ENCODE measurements around the gene PRF1.
A peak's percentile ranks its signal among the peaks of the same experiment; 100 is the strongest.

The PRF1 gene

GRCh38 chr10:70561070-70561469 is 41.5 kb downstream of the PRF1 start:
- DNase-seq (ENCODE audit: low read depth in 2 of 2, low spot score in 1 of 2) = no peak

GRCh38 chr10:70560511-70560941 is 42.0 kb downstream of the PRF1 start:
- DNase-seq (ENCODE audit: low read depth in 2 of 2, low spot score in 1 of 2) = no peak

- no peak for DNase-seq (ENCODE audit: low read depth in 2 of 2, low spot score in 1 of 2)
Measured at GRCh38 chr10:70559861-70560260, 42.7 kb downstream of the PRF1 start.

- peak; percentile 50 to 54 for DNase-seq (ENCODE audit: low read depth in 2 of 2, low spot score in 1 of 2)
Measured at GRCh38 chr10:70558871-70559810, 43.4 kb downstream of the PRF1 start.

- no peak for DNase-seq (ENCODE audit: low read depth in 2 of 2, low spot score in 1 of 2)
Measured at GRCh38 chr10:70558295-70558694, 44.2 kb downstream of the PRF1 start.

GRCh38 chr10:70557876-70558275 is 44.7 kb downstream of the PRF1 start:
- DNase-seq (ENCODE audit: low read depth in 2 of 2, low spot score in 1 of 2) = no peak

GRCh38 chr10:70557086-70557845 is 45.3 kb downstream of the PRF1 start:
- DNase-seq (ENCODE audit: low read depth in 2 of 2, low spot score in 1 of 2) = no peak

GRCh38 chr10:70555371-70555770 is 47.2 kb downstream of the PRF1 start:
- no peak for DNase-seq (ENCODE audit: low read depth in 2 of 2, low spot score in 1 of 2)

- no peak for DNase-seq (ENCODE audit: low read depth in 2 of 2, low spot score in 1 of 2)
Measured at GRCh38 chr10:70552586-70552985, 50.0 kb downstream of the PRF1 start.

- DNase-seq (ENCODE audit: low read depth in 2 of 2, low spot score in 1 of 2) = no peak
Measured at GRCh38 chr10:70551971-70552422, 50.5 kb downstream of the PRF1 start.

GRCh38 chr10:70551466-70551865 is 51.1 kb downstream of the PRF1 start:
- no peak for DNase-seq (ENCODE audit: low read depth in 2 of 2, low spot score in 1 of 2)

- no peak for DNase-seq (ENCODE audit: low read depth in 2 of 2, low spot score in 1 of 2)
Measured at GRCh38 chr10:70550459-70550858, 52.1 kb downstream of the PRF1 start.

- DNase-seq (ENCODE audit: low read depth in 2 of 2, low spot score in 1 of 2) = peak; percentile 46 to 60
Measured at GRCh38 chr10:70549962-70550458, 52.5 kb downstream of the PRF1 start.

- no peak for DNase-seq (ENCODE audit: low read depth in 2 of 2, low spot score in 1 of 2)
Measured at GRCh38 chr10:70549351-70549961, 53.1 kb downstream of the PRF1 start.

Data from stimulated activated CD8-positive, alpha-beta memory T cell treated with anti-CD3 and anti-CD28 coated beads, Interleukin-4, amount 100 ng/mL, for 1 hour (primary cell).